Measurements from ENCODE around the gene PRELID2.
"Not testable (repeated sequence)": the region's sequence is repeated elsewhere in the genome, so short reads cannot be mapped to it uniquely, and the experiment has no call there.

PRELID2 gene

DNA sequence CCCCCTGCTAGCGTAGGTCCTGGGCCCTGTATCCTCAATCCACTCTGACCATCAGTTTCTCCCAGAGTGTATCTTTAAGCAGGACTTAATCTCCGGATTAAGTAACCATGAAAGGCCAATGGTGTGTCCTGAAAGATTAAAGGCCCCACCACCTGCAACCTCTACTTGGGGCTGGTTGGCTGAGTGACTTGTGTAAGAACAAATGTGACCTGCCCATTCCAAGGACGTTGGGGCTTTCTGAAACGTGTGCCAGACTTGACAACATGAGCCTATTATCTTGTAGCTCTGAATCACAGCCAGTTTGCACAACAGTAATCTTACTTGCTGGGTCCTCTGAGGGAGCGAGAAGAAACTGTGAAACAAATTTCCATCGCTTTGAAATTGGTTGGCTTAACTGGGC, 3.1 kb upstream of the PRELID2 start:
- no peak for DNase-seq

DNA sequence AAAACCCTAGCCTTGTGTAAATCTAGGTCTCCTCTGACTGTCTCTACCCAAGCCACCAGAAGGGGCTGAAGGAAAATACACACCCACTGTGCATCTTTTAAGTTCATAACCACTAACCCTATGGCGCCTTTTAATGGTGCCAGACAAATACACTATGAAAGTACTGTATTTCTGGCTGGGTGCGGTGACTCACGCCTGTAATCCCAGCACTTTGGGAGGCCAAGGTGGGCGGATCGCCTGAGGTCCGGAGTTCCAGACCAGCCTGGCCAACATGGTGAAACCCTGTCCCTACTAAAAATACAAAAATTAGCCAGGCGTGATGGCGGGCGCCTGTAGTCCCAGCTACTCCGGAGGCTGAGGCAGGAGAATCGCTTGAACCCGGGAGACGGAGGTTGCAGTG, 1.1 kb upstream of the PRELID2 start:
- DNase-seq: not testable (repeated sequence)

DNA sequence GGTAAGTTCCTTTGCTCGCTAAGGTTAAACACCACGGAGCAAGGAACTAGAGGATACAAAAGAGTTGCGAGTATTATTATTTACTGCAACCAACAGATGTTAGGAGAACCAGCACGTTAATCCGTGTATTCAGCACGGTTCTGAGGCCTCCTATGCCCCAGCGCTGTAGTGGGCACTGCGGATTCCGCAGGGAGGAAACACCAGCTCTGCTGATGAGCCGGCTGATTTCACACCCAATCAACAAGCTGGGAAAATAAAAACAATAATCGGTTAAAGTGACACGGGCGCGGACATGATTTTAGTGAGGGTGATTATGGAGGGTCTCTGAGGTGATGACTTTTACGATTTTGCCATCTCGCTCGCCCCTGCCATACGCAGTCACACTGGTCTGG, 702 bp upstream of the PRELID2 start:
- no peak for DNase-seq

DNA sequence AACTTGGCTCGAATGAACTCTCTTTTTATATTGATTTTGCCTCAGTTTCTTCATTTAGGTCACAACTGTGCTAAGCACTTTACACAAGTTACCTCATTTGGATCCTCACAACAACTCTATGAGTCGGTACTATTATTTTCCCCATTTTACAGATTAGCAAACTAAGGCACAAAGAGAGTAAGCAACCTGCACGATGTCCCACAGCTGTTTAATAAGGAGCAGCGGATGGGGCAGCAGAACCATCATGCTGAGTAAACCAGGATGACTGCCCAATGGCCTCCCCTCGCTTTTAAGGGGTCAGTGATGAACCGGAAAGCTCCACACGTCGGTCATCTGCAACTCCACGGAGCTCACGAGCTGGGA, 607 bp downstream of the PRELID2 start:
- no peak for DNase-seq

DNA sequence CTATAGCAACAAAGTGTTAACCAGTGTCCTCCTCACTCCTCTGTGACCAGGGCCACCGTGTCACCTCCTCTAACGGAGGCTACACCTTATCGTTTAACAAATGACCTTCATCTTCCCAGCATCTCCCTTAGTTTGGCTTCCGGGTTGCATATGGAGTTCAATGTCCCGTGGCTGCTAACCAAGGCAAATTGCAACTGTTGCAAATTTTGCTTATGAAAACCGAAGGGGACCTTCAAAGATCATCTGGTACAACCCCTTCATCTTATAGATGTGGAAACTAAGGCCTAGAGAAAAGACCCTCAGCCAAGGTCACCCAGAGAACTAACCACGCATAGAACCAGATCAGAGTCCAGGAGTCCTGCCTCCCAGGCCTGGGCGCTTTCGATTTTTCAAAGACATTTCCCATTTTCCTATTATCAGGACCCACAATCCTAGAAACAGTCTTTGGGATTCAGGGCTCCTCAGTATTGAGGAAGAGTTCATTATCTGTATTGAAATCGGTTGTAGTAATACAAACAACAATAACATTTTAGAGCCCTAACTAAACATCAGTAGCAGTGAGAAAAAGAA, 1.4 kb downstream of the PRELID2 start:
- DNase-seq: no peak

DNA sequence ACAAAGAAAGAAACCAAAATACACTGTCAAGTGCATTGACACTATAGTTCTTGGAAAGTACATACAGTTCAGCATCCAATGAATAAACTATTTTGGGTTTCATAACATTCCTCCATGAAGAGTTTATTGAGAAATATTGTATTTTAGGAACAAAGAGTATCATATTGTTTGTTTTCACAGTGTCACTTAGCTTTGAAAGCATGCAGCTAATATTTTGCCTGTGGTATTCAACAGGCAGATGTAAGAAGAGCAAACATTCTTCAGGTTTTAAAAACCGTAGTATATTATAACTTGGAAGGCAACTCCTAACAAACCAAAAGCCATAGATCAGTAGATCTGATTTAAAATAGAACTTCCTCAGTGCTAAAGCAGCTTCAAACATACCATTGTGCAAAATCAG, 4.5 kb downstream of the PRELID2 start:
- peak in 1 of 2 donors; percentile 21 for DNase-seq

DNA sequence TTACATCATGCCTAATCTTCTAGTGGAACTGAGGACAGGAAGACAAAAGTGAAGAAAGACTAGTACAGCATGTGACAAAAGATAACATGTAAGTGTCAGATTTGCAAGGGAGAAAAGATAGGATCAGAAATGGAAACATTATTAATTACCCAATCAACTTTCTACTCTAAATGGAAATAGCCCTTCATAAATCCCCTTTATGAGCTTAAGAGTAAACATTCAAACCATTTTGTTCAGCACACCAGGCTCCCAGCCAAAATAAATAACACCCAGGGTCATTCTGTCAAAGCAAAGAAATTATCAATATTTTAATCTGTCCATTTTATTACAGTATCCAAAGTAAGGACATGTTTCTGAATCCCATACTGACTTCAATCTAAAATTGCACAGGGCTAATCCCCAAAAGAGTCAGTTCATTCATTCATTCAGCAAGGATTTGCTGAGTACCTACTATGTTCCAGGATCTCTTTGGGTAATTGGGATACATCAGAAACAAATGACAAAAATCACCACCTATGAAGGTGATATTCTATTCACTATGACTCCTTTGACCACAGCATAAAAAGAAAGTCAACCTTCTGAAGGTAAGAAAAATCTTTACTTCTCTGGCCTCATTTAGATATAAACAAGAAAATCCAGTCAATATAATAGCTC, 5.3 kb downstream of the PRELID2 start:
- DNase-seq: no peak

DNA sequence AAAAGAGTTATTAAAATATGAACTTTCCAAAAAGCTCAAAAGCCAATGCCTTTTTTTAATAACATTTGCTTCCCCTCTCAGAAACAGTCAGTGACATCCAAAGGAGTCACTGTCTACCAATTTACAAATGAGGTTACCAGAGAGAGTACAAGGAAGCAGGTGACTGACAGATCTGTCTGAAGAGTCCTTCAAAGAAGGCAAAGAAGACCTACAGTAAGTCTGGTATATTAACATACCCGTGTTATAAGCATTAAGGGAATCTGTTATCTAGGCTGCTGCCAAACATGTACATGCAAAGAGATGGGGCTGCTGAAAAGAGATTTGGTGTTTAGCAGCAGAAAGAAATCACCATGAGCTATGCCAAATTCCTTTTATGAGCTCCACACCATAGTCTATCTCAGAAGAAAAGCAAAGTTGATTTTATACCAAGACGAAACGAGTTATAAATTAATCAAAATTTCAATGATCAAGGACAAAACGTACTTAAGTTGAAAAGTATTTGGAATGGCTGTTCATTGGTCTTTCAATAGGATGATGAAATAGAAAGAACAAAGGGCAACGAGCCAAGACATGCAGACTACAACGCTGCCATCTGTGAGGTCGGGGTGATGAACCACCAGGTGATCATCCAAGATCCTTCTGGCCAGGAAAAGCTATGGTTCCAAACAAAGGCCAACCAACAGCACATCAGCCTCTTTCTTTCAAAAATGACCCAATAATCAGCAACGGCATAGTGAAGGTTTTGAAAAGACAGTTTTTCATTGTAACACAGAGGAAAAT, 8.1 kb downstream of the PRELID2 start:
- DNase-seq: no peak

DNA sequence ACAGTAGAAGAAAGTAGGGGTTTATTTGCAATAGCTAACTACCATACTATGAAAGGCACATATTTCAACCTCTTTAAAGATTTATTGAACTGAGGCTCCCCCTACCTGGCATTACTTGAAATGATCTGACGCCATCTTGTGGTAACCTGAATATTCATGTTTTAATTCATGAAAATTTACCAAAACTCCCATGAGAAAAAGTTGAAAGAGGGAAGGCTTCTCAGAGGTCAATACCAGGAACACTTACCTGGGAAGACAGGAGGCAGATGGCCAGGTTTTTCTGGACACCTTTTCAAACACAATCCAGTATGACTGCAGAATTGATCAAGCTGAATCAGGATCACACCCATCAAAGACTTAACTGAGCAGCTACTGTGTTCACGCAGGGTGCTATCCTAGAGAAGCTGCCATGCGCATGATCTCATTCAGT, 9.4 kb downstream of the PRELID2 start:
- peak; percentile 25 to 62 for DNase-seq

DNA sequence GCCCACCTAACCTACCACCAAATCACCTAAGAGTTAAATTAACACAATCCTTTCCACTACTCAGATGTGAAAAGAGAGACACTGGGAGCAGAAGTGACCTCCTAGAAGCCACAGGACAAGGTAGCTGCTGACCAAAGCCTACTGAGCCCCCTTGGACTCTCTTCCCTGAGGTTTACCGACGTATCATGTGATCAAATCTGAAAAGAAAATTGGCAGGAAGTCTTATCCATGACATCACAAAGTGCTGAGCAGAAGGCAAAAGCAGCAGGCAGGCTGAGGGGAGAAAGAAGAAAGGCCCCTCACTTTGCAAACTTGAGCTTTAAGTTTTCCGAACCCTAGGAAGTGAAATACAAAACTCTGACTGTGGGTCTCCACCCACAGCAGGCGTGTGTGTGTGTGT, 11.1 kb downstream of the PRELID2 start:
- DNase-seq: no peak

DNA sequence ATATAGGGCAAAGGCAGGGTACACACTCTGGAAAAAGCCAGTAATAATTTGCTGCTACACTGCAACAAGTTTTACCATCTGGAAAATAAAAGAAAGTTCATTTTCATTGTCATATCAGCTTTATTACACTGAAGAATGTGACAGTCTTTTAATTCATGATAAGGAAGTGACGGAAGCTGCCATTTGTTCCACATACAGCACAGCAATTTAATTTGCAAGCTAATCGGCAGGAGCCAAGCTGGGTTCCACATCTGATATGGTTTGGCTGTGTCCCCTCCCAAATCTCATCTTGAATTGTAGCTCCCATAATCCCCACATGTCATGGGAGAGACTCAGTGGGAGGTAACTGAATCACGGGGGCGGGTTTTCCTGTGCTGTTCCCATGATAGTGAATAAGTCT, 16.5 kb downstream of the PRELID2 start:
- DNase-seq: no peak

DNA sequence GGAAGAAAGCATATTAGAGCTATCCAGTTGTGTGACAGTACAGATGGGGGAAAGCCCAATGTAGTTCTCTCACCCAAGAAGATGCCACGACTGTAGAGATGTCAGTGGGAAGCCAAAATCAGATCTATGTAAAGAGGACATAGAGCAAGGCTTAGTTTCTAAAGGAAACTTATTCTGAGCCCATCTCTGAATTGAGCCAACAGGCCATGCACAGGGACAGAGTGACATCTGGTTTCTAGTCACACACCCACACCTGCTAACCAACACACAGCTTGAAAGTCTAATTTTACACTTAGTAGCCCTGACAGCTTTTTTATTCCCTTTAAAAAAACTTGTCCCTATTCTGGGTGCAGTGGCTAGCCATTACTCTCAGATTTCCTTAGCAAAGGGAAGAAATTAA, 22.3 kb downstream of the PRELID2 start:
- no peak for DNase-seq

DNA sequence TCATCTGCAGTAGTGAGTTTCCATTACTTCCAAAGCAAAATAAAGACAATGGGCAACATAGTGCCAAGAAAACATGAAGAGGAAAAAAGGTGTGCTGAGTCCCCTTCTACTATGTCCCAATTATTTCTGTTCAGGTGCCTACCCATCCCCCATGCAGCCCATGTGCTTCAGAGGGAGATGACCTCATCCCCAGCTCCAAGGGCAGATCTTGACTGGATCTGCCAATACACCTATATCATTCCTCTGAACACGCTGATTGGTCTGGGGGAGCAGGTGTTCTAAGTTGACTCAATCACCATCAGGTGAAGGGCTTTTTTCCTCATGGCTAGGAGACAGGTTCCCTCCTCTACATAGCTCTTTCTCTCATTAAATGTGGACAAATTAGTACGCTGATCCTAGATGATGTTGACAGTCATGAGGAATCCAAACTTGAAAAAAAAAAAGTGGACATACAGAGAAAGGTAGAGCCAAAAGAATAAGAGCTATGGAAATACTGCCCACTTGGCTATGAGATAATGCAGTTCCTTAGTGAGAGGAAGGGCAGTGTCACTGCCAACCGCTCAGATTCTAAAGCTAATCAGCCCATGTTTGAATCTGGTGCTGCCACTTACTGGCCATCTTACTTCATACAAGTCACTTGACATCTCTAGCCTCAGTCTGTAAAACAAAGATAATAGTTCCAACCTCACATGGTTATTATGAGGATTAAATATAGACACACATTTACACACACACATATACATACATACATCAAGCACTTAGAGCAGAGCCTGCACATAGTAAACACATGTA, 23.1 kb downstream of the PRELID2 start:
- no peak for DNase-seq

DNA sequence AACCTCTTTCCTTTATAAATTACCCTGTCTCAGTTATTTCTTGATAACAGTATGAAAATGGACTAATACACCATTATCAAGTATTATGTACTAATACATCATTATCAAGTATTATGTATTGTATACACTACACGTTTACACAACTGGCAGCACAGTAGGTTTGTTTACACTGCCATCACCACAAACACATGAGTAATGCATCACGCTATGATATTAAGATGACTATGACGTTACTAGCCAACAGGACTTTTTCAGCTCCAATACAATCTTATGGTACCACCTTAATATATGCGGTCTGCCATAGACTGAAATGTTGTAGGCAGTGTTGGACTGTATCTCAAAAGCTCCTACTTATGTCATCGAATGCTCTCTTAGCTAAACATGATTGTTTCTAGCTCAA, 28.2 kb downstream of the PRELID2 start:
- DNase-seq: no peak

DNA sequence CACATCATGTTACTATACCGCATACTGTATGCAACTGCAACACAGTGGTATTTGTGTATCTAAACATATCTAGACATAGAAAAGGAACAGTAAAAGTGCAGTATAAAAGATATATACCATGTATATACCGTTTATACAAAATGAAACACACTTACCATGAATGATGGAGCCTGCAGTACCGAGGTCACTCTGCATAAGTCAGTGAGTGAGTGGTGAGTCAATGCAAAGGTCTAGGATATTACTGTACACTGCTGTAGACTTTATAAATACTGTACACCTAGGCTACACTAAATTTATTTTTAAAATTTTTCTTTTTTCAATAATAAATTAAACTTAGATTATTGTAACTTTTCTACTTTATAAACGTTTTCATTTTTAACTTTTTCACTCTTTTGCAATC, 29.3 kb downstream of the PRELID2 start:
- no peak for DNase-seq

DNA sequence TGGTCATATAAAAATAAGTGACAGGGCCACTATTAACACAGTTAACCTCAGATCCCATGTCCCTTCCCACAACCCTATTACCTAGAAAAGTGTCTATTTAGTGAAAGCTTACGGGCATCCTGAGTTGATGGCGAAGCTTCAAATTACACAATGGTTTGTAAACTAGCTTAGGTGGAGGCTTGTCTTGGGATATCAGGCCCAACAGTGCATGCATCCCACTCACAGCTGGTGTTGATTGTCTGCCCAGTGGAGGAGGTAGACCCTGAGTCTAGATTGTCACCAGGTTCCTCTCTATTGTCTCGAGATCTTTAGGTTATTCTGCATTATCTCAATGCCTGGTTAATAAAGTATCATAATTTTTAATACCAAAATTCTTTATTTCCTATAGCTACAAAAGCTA, 30.4 kb downstream of the PRELID2 start:
- DNase-seq: no peak

DNA sequence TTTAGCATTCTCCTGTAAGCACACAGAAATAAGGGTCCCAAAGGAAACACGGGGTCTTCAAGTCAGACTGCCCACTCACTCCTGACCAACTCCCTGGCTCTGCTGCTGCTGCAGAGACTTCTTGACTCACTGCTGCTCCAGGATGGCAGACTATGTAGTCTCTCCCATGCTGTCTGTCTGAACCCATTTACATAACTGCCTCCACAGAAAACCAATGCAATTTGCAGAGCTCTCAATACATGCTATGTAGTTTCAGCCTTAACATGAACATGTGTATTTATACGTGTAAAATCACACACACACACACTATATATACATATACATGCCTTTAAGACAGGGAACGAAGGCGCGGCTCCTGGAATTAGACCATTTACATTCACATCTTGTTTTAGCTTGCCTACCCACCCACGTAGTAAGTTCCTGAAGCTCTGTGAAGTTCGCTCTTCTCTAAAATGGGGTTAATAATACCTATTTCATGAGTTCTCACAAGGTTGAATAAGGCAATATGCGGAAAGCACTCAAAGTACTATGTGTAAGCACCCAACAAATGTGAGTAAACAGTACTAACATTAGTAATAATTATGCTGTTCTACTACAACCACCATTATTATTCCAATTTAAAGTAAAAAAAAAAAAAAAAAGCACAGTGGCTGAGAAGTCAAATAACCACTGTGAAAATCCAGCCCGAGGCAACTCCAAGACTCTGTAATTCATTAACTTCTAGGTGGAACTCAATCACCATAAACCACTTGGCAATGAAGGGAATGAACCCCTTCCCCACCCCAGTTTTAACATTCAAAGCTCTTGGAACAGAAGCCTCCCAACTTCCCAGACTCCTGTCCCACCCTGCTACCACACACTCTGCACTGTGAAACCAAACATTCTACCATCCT, 31.8 kb downstream of the PRELID2 start:
- DNase-seq: no peak

DNA sequence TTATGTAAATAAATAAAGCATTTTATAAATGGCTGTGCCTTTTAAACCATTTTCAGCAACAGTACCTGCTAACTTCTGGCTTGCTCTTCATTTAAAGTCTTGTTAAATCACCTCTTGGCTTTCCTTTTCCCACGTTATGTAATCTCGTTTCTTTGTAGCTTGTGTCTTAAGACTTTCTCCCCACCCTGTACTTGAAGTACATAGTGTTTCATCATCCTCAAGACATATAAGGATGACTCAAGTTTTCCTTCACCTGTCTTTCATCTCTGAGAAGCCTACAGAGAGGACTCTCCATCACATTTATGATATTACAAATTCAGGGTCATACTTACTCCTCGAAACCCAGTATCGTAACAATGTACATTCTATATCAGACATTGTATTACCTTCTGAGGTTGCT, 33.9 kb downstream of the PRELID2 start:
- DNase-seq: no peak

DNA sequence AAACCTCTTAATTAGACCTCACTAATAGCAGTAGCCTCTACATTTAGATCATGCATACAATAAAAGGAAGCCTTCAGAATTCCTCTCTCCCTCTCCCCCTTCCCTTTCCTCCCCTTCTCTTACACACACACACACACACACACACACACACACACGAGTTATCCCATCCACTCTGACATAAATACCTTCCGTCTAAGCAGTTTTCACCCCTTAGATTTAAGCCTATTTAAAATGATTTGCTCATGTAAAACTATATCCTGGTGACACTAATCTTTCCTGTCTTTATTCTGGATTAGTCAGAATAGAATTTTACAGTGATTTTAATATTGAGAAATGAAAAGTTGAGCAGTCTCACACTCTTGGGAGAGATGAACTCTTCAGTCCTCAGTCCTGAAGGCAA, 35.0 kb downstream of the PRELID2 start:
- DNase-seq: no peak

DNA sequence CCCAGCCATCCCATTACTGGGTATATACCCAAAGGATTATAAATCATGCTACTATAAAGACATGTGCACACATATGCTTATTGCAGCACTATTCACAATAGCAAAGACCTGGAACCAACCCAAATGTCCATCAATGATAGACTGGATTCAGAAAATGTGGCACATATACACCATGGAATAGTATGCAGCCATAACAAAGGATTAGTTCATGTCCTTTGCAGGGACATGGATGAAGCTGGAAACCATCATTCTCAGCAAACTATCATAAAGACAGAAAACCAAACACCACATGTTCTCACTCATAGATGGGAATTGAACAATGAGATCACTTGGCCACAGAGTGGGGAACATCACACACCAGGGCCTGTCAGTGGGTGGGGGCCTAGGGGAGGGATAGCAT, 36.6 kb downstream of the PRELID2 start:
- DNase-seq: not testable (repeated sequence)

DNA sequence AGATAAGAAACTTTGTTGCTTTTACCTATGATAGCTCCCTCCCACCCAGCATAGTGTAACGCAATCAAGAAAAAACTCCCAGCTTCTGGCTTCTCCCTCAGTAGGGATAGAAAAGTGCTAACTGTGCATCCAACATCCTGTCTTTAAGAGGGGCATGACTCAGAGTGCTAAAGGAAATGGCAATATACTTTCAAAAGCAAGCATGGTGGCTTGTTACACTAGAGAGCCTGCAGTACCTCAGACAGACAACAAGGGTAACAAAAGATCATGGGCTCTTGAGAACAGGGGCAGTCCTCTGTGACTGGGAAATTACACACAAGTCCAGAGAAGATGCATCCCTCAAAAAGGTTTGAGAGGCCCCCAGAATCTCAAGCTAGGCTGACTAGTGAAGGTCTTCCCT, 37.8 kb downstream of the PRELID2 start:
- no peak for DNase-seq

DNA sequence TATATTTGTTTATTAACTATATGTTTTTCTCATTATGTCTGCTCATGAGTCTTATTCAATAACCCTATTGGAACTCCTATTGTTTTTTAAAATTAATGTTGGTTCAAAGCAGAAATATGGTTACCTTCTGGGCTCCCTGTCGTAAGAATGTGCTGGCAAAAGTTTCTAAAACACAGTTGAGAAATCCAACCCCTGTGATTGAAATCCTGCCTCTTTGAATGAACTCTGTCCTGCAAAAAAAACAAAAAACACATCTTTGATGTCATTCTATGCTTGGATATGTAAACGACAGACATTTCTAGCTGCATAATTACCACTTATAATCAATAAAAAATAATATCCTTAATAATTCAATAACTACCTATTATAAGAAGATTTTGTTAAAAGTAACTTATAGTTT, 38.8 kb downstream of the PRELID2 start:
- DNase-seq: no peak

DNA sequence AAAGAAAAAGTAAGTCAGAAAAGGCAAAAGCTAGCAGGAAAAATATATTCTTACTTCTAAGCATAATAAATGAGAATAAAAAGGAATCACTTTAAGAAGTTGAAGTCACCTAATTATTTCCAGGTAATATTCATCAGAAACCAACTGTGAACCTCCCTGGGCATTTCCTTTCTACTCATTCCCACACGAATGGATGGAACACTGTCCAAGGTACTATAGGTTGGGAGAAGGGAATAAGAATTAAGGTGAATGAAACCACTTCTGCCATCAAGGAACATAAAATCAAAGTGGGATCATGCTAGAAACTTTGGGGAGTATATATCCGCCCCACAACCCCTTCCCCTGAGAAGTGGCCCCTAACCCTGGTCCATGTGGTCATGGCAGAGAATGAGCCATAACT, 41.6 kb downstream of the PRELID2 start:
- no peak for DNase-seq
